GM12864 (cell line): Measurements from ENCODE around the gene DPYD.

Source experiments
- DNase-seq: peaks from one replicate; pipeline ENCODE4 v3.0.0-alpha.2; 2011; ENCODE audit warnings: low read depth
- H3K4me3 ChIP-seq: 2 replicates; pipeline ENCODE4 v1.5.1; 2011; ENCODE audit warnings: mild to moderate bottlenecking, low read depth, low read length, control low read depth
- TF ChIP-seq, protein P1 (sequence below): IDR thresholded peaks from 2 replicates; pipeline ENCODE4 v1.5.1; 2011; ENCODE audit warnings: low read depth, mild to moderate bottlenecking, moderate library complexity, low read length, control low read depth, inconsistent platforms; ENCODE audit errors: missing control alignments

DPYD gene

DNA sequence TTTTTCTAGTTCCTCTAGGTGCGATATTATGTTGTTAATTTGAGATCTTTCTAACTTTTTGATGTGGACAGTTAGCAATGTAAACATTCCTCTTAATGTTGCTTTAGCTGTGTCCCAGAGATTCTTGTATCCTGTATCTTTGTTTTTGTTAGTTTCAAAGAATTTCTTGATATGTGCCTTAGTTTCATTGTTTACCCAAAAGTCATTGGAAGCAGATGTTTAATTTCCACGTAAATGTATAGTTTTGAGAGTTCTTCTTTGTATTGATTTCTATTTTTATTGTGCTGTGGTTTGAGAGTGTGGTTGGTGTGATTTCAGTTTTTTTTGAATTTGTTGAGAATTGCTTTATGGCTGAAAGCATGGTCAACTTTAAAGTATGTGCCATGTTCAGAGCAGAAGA lies 879.8 kb downstream of the DPYD start:
- TF ChIP-seq, protein P1, sequence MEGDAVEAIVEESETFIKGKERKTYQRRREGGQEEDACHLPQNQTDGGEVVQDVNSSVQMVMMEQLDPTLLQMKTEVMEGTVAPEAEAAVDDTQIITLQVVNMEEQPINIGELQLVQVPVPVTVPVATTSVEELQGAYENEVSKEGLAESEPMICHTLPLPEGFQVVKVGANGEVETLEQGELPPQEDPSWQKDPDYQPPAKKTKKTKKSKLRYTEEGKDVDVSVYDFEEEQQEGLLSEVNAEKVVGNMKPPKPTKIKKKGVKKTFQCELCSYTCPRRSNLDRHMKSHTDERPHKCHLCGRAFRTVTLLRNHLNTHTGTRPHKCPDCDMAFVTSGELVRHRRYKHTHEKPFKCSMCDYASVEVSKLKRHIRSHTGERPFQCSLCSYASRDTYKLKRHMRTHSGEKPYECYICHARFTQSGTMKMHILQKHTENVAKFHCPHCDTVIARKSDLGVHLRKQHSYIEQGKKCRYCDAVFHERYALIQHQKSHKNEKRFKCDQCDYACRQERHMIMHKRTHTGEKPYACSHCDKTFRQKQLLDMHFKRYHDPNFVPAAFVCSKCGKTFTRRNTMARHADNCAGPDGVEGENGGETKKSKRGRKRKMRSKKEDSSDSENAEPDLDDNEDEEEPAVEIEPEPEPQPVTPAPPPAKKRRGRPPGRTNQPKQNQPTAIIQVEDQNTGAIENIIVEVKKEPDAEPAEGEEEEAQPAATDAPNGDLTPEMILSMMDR = no peak
- no peak for DNase-seq
- H3K4me3 ChIP-seq = no peak overlapping the region

DNA sequence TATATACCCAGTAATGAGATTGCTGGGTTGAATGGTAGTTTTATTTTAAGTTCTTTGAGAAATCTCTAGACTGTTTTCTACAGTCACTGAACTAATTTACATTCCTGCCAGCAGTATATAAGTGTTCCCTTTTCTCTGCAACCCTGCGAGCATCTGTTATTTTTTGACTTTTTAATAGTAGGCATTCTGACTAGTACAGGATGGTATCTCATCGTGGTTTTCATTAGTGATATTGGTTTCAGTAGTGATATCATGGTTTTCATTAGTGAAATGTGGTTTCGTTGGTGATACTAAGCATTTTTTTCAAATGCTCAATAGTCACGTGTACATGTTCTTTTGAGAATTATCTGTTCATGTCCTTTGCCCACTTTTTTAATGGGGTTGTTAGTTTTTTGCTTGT lies 882.4 kb downstream of the DPYD start:
- H3K4me3 ChIP-seq = no peak overlapping the region
- TF ChIP-seq, protein P1 = no peak
- DNase-seq = no peak

DNA sequence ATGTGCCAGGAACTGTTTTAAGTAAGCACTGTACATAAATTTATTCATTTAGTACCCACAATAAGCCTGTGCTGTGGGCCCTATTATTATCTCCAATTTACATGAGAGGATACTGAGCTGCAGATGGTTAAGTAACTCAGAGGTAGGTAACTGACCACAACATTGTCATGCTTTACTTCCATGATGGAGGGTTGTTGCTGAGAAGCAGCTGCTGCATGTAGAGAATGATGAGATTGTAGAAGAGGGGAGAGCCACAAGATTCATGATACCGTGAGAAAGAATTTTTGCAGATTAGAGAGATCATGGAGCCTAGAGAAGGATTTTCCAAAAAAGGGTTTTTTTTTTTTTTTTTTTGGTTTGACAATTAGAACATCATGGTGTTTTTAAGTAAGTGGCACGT lies 886.2 kb downstream of the DPYD start:
- TF ChIP-seq, protein P1 = no peak
- no peak for DNase-seq
- no peak overlapping the region for H3K4me3 ChIP-seq

DNA sequence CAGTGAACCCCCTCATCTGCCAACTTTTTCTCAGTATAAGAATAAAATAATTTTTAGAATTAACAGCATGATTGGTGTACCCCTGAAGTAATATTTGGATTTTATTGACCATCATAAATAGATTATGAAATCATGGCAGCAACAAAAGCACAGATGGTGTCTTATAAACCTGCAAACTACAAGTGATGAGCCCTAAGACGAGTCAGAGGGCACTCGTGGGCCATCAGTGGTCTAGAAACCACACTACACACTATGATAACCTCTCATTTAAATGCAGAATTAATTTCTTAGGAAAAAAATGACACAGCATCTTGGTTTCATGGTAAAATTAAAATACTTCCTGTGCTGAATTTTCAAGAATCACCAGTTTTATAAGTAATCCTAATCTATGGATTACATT lies 886.9 kb downstream of the DPYD start:
- no peak for DNase-seq
- TF ChIP-seq, protein P1 = no peak
- no peak overlapping the region for H3K4me3 ChIP-seq
